Renal cortical epithelial cell (primary cell): ENCODE measurements around the gene RIT1. TPM values are rescaled to one million over a fixed set of nuclear protein-coding genes. Genes with fewer than 3 reads are reported as not detected.

Experiments used
- DNase-seq: peaks from one replicate; pipeline ENCODE4 v3.0.0-alpha.2; 2011; ENCODE audit warnings: low read depth
- total RNA-seq: library from RNA; depleted of rRNA; stranded (reverse); fragments of >200 nt; gene quantifications from 2 replicates; pipeline ENCODE4 v1.2.3, GENCODE V29; 2014

RIT1 gene
- total RNA-seq, 1 donor from 2014 or later = 88.2 TPM

GRCh38 chr1:155892796-155893195, 18.4 kb downstream of the RIT1 start:
- DNase-seq = peak; percentile 94

- DNase-seq = no peak
These were observed 20.9 kb downstream of the RIT1 start for GRCh38 chr1:155890251-155890650.

GRCh38 chr1:155889566-155889965, 21.6 kb downstream of the RIT1 start:
- no peak for DNase-seq

- no peak for DNase-seq
These were observed 22.7 kb downstream of the RIT1 start for GRCh38 chr1:155888481-155888880.

GRCh38 chr1:155884982-155885381, 26.2 kb downstream of the RIT1 start:
- no peak for DNase-seq

GRCh38 chr1:155884031-155884960, 26.9 kb downstream of the RIT1 start:
- no peak for DNase-seq

- no peak for DNase-seq
These were observed 28.4 kb downstream of the RIT1 start for GRCh38 chr1:155882766-155883165.

- no peak for DNase-seq
These were observed 28.9 kb downstream of the RIT1 start for GRCh38 chr1:155882235-155882634.

GRCh38 chr1:155880950-155881349, 30.2 kb downstream of the RIT1 start:
- no peak for DNase-seq

GRCh38 chr1:155880251-155880650, 30.9 kb downstream of the RIT1 start:
- DNase-seq = no peak

- no peak for DNase-seq
These were observed 33.2 kb downstream of the RIT1 start for GRCh38 chr1:155877945-155878344.

- DNase-seq = peak; percentile 49
These were observed 37.3 kb downstream of the RIT1 start for GRCh38 chr1:155873860-155874259.

- DNase-seq = no peak
These were observed 38.6 kb downstream of the RIT1 start for GRCh38 chr1:155872527-155872926.

- DNase-seq = peak; percentile 25
These were observed 39.8 kb downstream of the RIT1 start for GRCh38 chr1:155871390-155871789.

- no peak for DNase-seq
These were observed 43.4 kb downstream of the RIT1 start for GRCh38 chr1:155867766-155868165.

GRCh38 chr1:155864393-155864792, 46.8 kb downstream of the RIT1 start:
- no peak for DNase-seq

- DNase-seq = no peak
These were observed 49.3 kb downstream of the RIT1 start for GRCh38 chr1:155861896-155862295.

GRCh38 chr1:155860970-155861510, 50.1 kb downstream of the RIT1 start:
- DNase-seq = no peak

- peak; percentile 29 for DNase-seq
These were observed 51.0 kb downstream of the RIT1 start for GRCh38 chr1:155859881-155860871.

GRCh38 chr1:155859234-155859829, 51.8 kb downstream of the RIT1 start, which contains the start of gene SYT11:
Gene SYT11 (plus strand): TSS chr1:155859567. CDS start chr1:155859762, 195 bp downstream.
- DNase-seq = peak; percentile 91

GRCh38 chr1:155858800-155859233, 52.3 kb downstream of the RIT1 start:
- peak; percentile 79 for DNase-seq
